Hindlimb muscle (tissue), 1 donor: ENCODE measurements around the gene GNB1. TPM values are rescaled to one million over a fixed set of nuclear protein-coding genes. Genes with fewer than 3 reads are reported as not detected.
"Not testable (repeated sequence)": the region's sequence is repeated elsewhere in the genome, so short reads cannot be mapped to it uniquely, and the experiment has no call there.

ENCODE experiments used
- DNase-seq: peaks from one replicate; pipeline ENCODE4 v3.0.0-alpha.2; 2013
- polyA plus RNA-seq: library from polyadenylated mRNA; unstranded; fragments of 120-200 nt; gene quantifications from one replicate; pipeline ENCODE4 v1.2.1, GENCODE V29; 2013; ENCODE audit not compliant: insufficient read length

Gene GNB1
- polyA plus RNA-seq, 1 donor, result 164 TPM

- DNase-seq, result no peak
Observed at GRCh38 chr1:1857096-1857703, 33.7 kb downstream of the GNB1 start.

DNA sequence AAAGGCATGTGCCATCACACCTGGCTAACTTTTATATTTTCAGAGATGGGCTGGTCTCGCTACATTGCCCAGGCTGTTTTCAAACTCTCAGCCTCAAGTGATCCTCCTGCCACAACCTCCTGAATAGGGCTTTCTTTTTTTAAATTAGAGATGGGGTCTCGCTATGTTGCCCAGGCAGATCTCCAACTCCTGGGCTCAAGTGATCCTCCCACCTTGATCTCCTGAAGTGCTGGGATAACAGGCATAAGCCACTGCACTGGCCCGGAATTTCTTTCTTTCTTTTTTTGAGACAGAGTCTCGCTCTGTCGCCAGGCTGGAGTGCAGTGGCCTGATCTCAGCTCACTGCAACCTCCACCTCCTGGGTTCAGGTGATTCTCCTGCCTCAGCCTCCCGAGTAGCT lies 34.7 kb downstream of the GNB1 start:
- DNase-seq, result not testable (repeated sequence)

DNA sequence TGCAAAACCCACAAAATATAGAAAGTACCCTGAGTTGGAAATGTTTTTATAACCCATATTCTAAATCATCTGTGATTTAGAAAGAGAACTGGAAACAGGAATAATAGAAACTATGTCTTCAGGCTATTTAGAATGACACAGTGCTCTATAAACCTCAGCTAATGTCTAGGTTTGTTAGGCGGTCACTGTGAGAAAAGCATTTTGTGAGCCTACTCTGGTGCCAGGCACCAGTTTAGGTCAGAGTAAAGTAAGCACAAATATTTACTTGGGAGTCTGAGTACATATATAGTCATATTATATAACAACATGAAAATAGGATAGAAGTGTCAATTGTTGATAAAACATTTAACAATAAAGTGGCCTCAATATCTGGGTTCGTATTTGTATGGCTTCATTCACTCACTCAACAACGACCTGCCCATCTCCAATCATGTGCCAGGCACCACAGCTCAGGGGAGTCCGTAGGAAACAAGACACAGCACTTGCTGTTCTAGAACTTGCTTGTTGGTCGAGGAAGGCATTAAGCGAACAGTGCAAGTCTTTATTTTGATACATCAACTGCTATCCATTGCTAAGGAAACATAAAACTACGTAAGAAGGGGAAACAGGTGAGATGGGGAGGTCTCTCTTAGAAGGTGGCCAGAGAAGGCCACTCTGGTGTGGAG lies 37.2 kb downstream of the GNB1 start:
- no peak for DNase-seq

- DNase-seq, result no peak
Observed at GRCh38 chr1:1852619-1853414, 38.1 kb downstream of the GNB1 start.

DNA sequence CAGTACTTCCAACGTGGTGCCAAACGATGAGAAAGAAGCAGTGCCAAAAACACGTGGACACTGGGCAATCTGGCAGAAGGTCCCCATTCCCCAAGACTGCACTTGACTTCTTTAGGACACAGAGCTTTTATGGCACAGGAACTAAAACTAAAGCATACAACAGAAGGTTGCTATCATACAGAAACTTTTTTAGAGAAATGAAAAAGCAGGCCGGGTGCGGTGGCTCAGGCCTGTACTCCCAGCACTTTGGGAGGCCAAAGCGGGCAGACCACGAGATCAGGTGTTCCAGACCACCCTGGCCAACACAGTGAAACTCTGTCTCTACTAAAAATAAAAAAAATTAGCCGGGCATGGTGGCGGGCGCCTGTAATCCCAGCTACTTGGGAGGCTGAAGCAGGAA lies 43.0 kb downstream of the GNB1 start:
- no peak for DNase-seq

GRCh38 chr1:1847061-1847850 lies 43.6 kb downstream of the GNB1 start:
- peak; percentile 59 for DNase-seq

DNA sequence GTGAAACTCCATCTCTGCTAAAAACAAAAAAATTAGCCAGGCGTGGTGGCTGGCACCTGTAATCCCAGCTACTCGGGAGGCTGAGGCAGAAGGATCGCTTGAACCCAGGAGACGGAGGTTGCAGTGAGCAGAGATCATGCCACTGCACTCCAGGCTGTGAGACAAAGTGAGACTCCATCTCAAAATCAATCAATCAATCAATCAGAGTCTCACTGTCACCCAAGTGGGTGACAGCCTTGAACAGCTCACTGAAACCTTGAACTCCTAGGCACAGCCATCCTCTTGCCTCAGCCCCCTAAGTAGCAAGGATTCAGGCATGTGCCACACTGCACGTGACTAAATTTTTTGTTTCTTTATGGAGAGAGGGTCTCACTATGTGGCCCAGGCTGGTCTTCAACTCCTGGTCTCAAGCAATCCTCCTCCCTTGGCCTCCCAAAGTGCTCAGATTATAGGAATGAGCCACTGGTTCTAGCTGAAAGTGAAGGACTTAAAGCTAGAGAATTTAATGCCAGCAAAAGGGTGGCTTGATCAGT lies 44.4 kb downstream of the GNB1 start:
- no peak for DNase-seq

DNA sequence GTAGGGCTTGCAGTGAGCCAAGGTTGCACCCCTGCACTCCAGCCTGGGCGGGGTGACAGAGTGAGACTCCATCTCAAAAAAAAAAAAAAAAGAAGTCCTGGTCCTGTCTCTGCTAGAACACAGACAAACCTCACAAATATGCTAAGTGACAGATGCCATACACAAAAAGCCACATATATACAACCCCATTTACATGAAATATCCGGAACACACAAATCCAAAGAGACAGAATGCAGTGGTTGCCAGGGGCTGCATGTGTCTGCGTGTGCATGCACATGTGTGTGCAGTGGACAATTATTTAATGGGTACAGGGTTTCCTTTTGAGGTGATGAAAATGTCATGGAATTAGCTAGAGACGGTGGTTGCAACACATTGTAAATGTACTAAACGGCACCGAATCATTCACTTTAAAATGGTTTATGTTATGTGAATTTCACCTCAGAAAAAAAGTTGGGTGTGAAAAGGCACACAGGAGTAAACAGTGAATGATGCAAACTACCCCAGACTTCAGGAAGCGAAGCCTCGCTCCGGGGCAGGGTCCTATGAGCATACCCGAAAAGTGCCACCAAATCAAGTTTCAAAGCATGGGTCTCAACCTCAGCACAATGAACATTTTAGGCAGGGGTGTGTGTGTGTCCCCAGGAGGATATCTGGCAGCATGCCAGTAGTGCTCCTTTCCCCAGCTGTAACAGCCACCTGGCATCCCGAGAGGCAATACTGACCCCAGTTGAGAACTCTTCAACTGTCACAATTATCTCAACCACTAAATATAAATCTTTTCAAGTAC lies 48.3 kb downstream of the GNB1 start:
- DNase-seq, result no peak

DNA sequence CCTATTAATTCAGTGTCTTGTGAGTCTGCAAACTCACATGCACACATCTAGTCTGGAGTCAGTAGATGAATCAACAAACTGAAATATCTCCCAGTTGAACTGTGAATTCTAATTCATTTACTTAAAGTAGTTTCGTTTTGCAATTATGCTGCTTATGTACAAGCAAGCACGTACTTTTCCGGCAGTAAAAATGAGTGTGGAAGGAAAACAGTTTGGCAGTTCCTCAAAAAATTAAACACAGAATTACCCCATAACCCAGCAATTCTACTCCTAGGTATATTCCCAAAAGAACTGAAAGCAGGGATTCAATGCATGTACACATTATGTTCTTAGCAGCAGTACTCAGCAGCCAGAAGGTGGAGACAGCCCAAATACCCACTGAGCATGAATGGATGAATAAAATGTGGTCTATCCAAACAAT lies 49.3 kb downstream of the GNB1 start:
- DNase-seq, result no peak

DNA sequence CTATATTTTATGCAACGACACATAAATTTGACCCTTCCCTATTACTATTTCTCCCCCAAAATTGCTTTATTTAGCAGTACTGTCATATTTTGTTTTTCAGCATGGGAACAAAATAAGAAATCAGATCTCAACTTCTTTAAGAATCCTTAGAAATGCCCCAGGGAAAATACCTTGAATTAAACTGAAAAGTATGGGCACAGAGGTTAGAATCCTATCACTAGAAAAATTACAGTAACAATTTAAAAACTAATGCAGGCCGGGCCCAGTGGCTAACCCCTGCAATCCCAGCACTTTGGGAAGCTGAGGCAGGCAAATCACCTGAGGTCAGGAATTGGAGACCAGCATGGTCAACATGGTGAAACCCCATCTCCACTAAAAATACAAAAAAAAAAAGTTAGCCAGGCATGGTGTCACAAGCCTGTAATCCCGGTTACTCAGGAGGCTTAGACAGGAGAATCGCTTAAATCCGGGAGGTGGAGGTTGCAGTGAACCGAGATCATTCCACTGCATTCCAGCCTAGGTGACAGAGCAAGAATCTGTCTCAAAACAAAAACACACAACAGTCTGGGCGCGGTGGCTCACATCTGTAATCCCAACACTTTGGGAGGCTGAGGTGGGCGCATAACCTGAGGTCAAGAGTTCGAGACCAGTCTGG lies 51.4 kb downstream of the GNB1 start:
- no peak for DNase-seq

DNA sequence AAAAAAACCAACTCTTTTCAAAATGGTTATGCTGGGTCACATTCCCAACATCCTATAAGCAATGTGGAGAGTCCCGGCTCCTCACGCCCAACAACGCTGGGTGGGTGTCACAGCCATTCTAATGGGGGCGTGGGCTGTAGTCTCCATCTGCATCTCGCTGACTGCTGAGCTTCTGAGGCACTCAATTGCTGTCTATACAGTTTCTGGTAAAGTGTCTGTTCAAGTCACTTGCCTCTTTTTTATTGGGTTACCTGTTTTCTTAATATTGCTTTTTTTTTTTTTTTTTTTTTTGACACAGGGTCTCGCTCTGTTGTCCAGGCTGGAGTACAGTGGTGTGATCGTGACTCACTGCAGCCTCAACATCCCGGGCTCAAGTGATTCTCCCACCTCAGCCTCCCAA lies 54.8 kb downstream of the GNB1 start:
- no peak for DNase-seq

DNA sequence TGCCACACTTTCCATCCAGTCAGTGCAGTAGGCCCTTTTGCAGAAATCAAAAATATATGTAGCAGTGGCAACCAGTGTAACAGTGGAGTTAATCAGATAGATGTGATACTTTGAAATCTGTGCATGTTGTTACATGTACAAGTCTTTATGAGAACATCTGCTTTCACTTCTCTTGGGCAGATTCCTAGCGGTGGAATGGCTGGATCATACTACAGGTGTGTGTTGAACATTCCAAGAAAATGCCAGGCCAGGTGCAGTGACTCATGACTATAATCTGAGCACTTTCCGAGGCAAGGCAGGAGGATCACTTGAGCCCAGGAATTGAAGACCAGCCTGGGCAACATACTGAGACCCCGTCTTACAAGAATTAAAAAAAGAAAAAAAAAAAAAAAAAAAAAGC lies 55.3 kb downstream of the GNB1 start:
- no peak for DNase-seq

DNA sequence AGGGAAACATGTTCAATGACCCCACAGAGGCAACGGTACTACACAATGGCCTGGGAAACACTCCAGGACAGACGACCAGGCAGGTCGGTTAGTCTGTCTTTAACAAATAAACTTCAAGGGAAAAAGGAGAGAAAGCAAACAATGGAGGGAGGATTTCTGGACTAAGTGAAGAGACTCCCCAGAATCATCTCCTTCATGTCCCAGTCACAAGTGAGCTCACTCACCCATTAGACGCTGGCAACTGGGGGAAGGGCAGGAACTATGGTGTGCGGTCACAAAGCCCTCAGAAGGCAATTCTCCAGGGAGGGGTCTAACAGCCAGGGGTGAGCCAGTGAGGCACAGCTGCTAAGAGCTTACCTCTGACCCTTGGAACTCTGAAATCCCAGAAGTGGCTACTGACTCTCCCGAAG lies 57.0 kb downstream of the GNB1 start:
- DNase-seq, result no peak

DNA sequence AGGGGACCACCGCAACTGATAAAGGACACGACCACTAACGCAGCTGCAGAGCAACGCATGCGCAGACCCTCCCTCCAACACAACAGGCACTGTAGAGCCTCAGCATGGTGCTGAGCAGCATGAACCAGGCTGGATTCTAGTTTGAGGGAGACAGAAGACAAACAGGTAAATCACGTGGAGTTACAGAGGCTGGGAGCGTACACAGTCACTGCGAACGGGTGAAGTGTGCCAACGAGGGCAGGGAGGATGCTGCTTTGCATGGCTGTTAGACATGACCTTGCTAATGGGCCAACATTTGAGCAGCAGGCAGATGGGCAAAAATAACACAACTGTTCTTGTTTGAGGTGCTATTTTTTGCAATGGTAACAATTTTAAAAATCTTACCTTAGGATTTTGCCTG lies 57.4 kb downstream of the GNB1 start:
- no peak for DNase-seq

- DNase-seq, result no peak
Observed at GRCh38 chr1:1832820-1833219, 58.1 kb downstream of the GNB1 start.

- no peak for DNase-seq
Observed at GRCh38 chr1:1832166-1832565, 58.7 kb downstream of the GNB1 start.

- DNase-seq, result no peak
Observed at GRCh38 chr1:1827089-1827848, 63.6 kb downstream of the GNB1 start.

- DNase-seq, result no peak
Observed at GRCh38 chr1:1826356-1827088, 64.4 kb downstream of the GNB1 start.

DNA sequence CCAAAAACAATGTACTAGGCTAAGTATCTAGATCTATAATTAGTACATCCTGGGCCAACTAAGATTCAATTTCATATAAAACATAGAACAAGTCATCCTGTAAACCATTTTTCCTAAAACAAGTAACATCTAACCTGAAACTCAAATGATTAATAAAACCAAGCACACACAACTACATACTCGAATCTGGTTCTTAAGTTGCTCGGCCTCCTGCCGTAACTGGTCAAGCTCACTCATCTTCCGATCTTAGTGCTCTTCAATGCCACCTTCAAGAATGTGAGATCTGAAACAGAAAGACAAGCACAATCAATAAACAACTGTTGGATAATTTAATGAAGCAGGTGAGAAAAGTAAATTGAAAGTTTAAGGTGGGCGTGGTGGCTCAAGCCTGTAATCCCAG lies 65.7 kb downstream of the GNB1 start:
- DNase-seq, result no peak

DNA sequence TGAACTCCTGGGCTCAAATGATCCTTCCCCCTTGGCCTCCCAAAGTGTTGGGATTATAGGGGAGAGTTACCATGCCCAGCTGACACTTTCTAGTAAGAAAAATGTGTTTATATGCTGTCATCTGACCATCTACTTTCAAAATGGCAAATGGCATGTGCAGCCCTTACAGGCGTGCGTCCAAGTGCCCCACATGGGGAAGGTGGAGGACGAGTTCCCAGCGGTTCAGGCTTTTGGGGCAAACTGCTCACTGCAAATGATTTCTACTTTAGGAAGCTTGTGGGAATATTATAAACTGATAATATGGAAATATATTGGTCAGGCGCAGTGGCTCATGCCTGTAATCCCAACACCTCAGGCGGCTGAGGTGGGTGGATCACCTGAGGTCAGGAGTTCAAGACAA lies 71.1 kb downstream of the GNB1 start:
- DNase-seq, result no peak
